Subcutaneous adipose tissue (tissue), 4 donors: ENCODE results near the gene C1QC. TPM values are rescaled to one million over a fixed set of nuclear protein-coding genes. Genes with fewer than 3 reads are reported as not detected.

Experiments used
- CTCF ChIP-seq: fragments of 450-650 bp; IDR thresholded peaks from one replicate; pipeline ENCODE4 v1.5.1; 2016; ENCODE audit warnings: low read depth, mild to moderate bottlenecking, control low read depth, antibody characterized with exemption, moderate library complexity
- total RNA-seq, 4 donors: library from RNA; depleted of rRNA; stranded (reverse); fragments of >200 nt; gene quantifications; one replicate each; pipeline ENCODE4 v1.1.0, GENCODE V29; 2016

The C1QC gene
- total RNA-seq, 4 donors from 2014 or later = 149 to 714 (median 336) TPM

GRCh38 chr1:22662986-22663408 is 19.6 kb downstream of the C1QC start:
- TF ChIP-seq CTCF = no peak

- no peak for TF ChIP-seq CTCF
These were observed 22.3 kb downstream of the C1QC start for GRCh38 chr1:22665752-22666151.

- TF ChIP-seq CTCF = no peak
These were observed 23.0 kb downstream of the C1QC start for GRCh38 chr1:22666412-22666811.

- no peak for TF ChIP-seq CTCF
These were observed 27.0 kb downstream of the C1QC start for GRCh38 chr1:22670352-22670975.

GRCh38 chr1:22671999-22672398 is 28.6 kb downstream of the C1QC start:
- no peak for TF ChIP-seq CTCF

GRCh38 chr1:22673486-22674409 is 30.3 kb downstream of the C1QC start:
- TF ChIP-seq CTCF = no peak

- no peak for TF ChIP-seq CTCF
These were observed 30.9 kb downstream of the C1QC start for GRCh38 chr1:22674410-22674749.
